Liver (tissue), 9 donors: ENCODE measurements around the gene SASH1. TPM values are rescaled to one million over a fixed set of nuclear protein-coding genes. Genes with fewer than 3 reads are reported as not detected.

Experiments used
- DNase-seq: peaks from one replicate; pipeline ENCODE4 v3.0.0-alpha.2; 2017; ENCODE audit warnings: low spot score
- H3K27ac ChIP-seq, 2 donors: one replicate each; pipeline ENCODE4 v1.7.0; 2013; ENCODE audit warnings: inconsistent platforms in 2 of 2, low read length in 2 of 2, control low read depth in 1 of 2, low read depth in 1 of 2, mild to moderate bottlenecking in 1 of 2
- H3K27me3 ChIP-seq, 4 donors: one replicate each; pipeline versions ENCODE4 v1.6.1 to v1.7.0; 2013; ENCODE audit warnings: low read length in 3 of 4, inconsistent platforms in 1 of 4, mild to moderate bottlenecking in 1 of 4, moderate library complexity in 1 of 4; ENCODE audit not compliant: control insufficient read depth in 4 of 4, insufficient read depth in 4 of 4
- H3K36me3 ChIP-seq, 4 donors: one replicate each; pipeline versions ENCODE4 v1.6.1 to v1.7.0; 2013; ENCODE audit warnings: low read length in 3 of 4, mild to moderate bottlenecking in 3 of 4, low read depth in 1 of 4, moderate library complexity in 1 of 4; ENCODE audit not compliant: control insufficient read depth in 4 of 4, insufficient read depth in 3 of 4
- H3K4me1 ChIP-seq, 4 donors: one replicate each; pipeline versions ENCODE4 v1.6.1 to v1.7.0; 2013; ENCODE audit warnings: low read length in 3 of 4, mild to moderate bottlenecking in 3 of 4, moderate library complexity in 1 of 4; ENCODE audit not compliant: control insufficient read depth in 4 of 4, insufficient read depth in 4 of 4
- H3K4me3 ChIP-seq, 3 donors: one replicate each; pipeline versions ENCODE4 v1.6.1 to v1.7.0; 2013; ENCODE audit warnings: low read length in 3 of 3, control low read depth in 1 of 3, low read depth in 1 of 3, mild to moderate bottlenecking in 1 of 3
- H3K9ac ChIP-seq, 2 donors: one replicate each; pipeline ENCODE4 v1.7.0; 2013; ENCODE audit warnings: low read length in 2 of 2, mild to moderate bottlenecking in 2 of 2, moderate library complexity in 2 of 2, control low read depth in 1 of 2, low read depth in 1 of 2
- H3K9me3 ChIP-seq, 4 donors: one replicate each; pipeline versions ENCODE4 v1.6.1 to v1.7.0; 2013; ENCODE audit warnings: low read length in 3 of 4; ENCODE audit not compliant: control insufficient read depth in 4 of 4
- CTCF ChIP-seq: fragments of 150-350 bp; IDR thresholded peaks from 2 replicates; pipeline ENCODE4 v1.5.1; 2017; ENCODE audit warnings: improper control_type of control experiment, low read depth, low read length; ENCODE audit not compliant: missing input control
- EGR1 ChIP-seq, 2 donors: IDR thresholded peaks; 2 replicates each; pipeline ENCODE4 v1.6.1; 2016 to 2018; ENCODE audit warnings: antibody characterized with exemption in 2 of 2, low read depth in 2 of 2
- FOXA1 ChIP-seq: IDR thresholded peaks from 2 replicates; pipeline ENCODE4 v1.6.1; 2016; ENCODE audit warnings: antibody characterized with exemption
- FOXA2 ChIP-seq: IDR thresholded peaks from 2 replicates; pipeline ENCODE4 v1.6.1; 2016; ENCODE audit warnings: antibody characterized with exemption
- GABPA ChIP-seq, 2 donors: IDR thresholded peaks in 1 of 2; conservative IDR thresholded peaks in 1 of 2; 2 replicates each; pipeline ENCODE4 v1.6.1; 2016; ENCODE audit warnings: antibody characterized with exemption in 2 of 2, mild to moderate bottlenecking in 1 of 2, moderate library complexity in 1 of 2
- HNF4A ChIP-seq, 2 donors: conservative IDR thresholded peaks; 2 replicates each; pipeline ENCODE4 v1.6.1; 2016; ENCODE audit warnings: antibody characterized with exemption in 2 of 2, mild to moderate bottlenecking in 2 of 2
- HNF4G ChIP-seq: IDR thresholded peaks from 2 replicates; pipeline ENCODE4 v1.6.1; 2016; ENCODE audit warnings: antibody characterized with exemption
- JUND ChIP-seq, 2 donors: IDR thresholded peaks; 2 replicates each; pipeline ENCODE4 v1.6.1; 2016; ENCODE audit warnings: antibody characterized with exemption in 2 of 2
- MAX ChIP-seq: IDR thresholded peaks from 2 replicates; pipeline ENCODE4 v1.6.1; 2016; ENCODE audit warnings: antibody characterized with exemption
- NR2F2 ChIP-seq: IDR thresholded peaks from 2 replicates; pipeline ENCODE4 v1.6.1; 2016; ENCODE audit warnings: antibody characterized with exemption
- RAD21 ChIP-seq, 2 donors: IDR thresholded peaks; 2 replicates each; pipeline ENCODE4 v1.6.1; 2016; ENCODE audit warnings: antibody characterized with exemption in 2 of 2, mild to moderate bottlenecking in 2 of 2
- REST ChIP-seq: IDR thresholded peaks from 2 replicates; pipeline ENCODE4 v1.6.1; 2016; ENCODE audit warnings: antibody characterized with exemption, mild to moderate bottlenecking
- RXRA ChIP-seq, 2 donors: IDR thresholded peaks; 2 replicates each; pipeline ENCODE4 v1.6.1; 2017 to 2018; ENCODE audit warnings: antibody characterized with exemption in 2 of 2, mild to moderate bottlenecking in 1 of 2
- SP1 ChIP-seq: IDR thresholded peaks from 2 replicates; pipeline ENCODE4 v1.6.1; 2018; ENCODE audit warnings: antibody characterized with exemption, mild to moderate bottlenecking
- TAF1 ChIP-seq: conservative IDR thresholded peaks from 2 replicates; pipeline ENCODE4 v1.6.1; 2016; ENCODE audit warnings: antibody characterized with exemption, mild to moderate bottlenecking
- YY1 ChIP-seq: IDR thresholded peaks from 2 replicates; pipeline ENCODE4 v1.6.1; 2016; ENCODE audit warnings: antibody characterized with exemption, mild to moderate bottlenecking
- whole genome bisulfite sequencing: extraction: QIAGEN DNeasy Blood & Tissue Kit; methylation state at CpG from one replicate; pipeline ENCODE4 v1.1.7; 2013; 5-methylcytosine and 5-hydroxymethylcytosine counted together
- polyA plus RNA-seq, 2 donors: library from polyadenylated mRNA; stranded (reverse) in 1 of 2; unstranded in 1 of 2; fragments of 200-250 nt in 1 of 2; fragments of >200 nt in 1 of 2; fragmentation: Nextera tagmentation in 1 of 2; extraction: Ambion mirVana in 1 of 2; gene quantifications; one replicate each; pipeline versions ENCODE4 v1.2.1 to v1.2.3, GENCODE V29; 2013 to 2015
- total RNA-seq, 2 donors: library from RNA; depleted of rRNA; stranded (reverse); fragments of >200 nt; gene quantifications; one replicate each; pipeline ENCODE4 v1.2.3, GENCODE V29; 2014
- TF ChIP-seq, protein P1 (sequence below): IDR thresholded peaks from 2 replicates; pipeline ENCODE4 v1.6.1; 2016; ENCODE audit warnings: antibody characterized with exemption
- TF ChIP-seq, protein P2 (sequence below): IDR thresholded peaks from 2 replicates; pipeline ENCODE4 v1.6.1; 2016; ENCODE audit warnings: antibody characterized with exemption
- donor health status: healthy.
- donor health status: healthy.
- donor health status: healthy.
- donor health status: healthy.
- donor health status: healthy.

Gene SASH1
- total and polyA plus RNA-seq, 4 donors, result 3.5 to 16.4 (median 7.6) TPM

DNA sequence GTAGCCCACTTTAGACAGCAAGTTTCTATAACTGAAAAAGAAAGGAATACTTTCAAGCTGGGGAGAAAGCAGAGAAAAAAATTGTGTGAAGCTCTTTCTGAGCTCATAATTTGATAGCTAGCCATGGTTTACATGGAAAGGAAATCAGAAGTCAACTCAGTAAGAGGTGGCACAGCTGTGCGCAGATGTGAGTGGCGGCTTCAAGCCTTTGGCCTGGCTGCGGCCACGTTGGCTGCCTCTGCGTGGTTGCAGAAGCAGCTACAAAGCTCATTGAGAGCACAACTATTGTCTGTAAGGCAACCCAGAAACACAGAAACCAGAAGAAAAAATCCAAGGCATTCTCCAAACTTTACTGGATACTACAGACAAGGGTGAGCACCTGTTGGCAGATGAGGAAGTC is 136.9 kb downstream of the SASH1 start:
- peaks cover 0 to 7% (median 5%) of the 10 kb centered on the region in 4 donors for H3K36me3 ChIP-seq
- no peaks in the 10 kb centered on the region for H3K9me3 ChIP-seq
- H3K27ac ChIP-seq, result no peak overlapping the region
- no peak overlapping the region for H3K9ac ChIP-seq
- TF ChIP-seq YY1, result no peak
- no peak for TF ChIP-seq JUND (IDR thresholded peaks at IDR 0.05)
- TF ChIP-seq FOXA1, result no peak
- H3K4me3 ChIP-seq, result no peak overlapping the region
- no peaks in the 10 kb centered on the region for H3K27me3 ChIP-seq
- DNase-seq, result no peak
- 93% methylated on average over 5 of the region's 5 CpGs for WGBS
- H3K4me1 ChIP-seq, result no peaks in the 10 kb centered on the region

- TF ChIP-seq TAF1 (no peak), FOXA1 (no peak)
- TF ChIP-seq, protein P1, sequence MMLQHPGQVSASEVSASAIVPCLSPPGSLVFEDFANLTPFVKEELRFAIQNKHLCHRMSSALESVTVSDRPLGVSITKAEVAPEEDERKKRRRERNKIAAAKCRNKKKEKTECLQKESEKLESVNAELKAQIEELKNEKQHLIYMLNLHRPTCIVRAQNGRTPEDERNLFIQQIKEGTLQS, result no peak
- Histone ChIP-seq H3K27me3 (no peaks in the 10 kb centered on the region), H3K36me3 (peaks cover 0 to 8% (median 3%) of the 10 kb centered on the region in 4 donors), H3K4me1 (no peaks in the 10 kb centered on the region), H3K9me3 (no peaks in the 10 kb centered on the region), H3K9ac (no peak overlapping the region), H3K4me3 (no peak overlapping the region), H3K27ac (no peak overlapping the region)
- 87% methylated on average over 10 of the region's 10 CpGs for WGBS
- DNase-seq, result no peak
Observed at GRCh38 chr6:148487461-148487860, 144.8 kb downstream of the SASH1 start.

DNA sequence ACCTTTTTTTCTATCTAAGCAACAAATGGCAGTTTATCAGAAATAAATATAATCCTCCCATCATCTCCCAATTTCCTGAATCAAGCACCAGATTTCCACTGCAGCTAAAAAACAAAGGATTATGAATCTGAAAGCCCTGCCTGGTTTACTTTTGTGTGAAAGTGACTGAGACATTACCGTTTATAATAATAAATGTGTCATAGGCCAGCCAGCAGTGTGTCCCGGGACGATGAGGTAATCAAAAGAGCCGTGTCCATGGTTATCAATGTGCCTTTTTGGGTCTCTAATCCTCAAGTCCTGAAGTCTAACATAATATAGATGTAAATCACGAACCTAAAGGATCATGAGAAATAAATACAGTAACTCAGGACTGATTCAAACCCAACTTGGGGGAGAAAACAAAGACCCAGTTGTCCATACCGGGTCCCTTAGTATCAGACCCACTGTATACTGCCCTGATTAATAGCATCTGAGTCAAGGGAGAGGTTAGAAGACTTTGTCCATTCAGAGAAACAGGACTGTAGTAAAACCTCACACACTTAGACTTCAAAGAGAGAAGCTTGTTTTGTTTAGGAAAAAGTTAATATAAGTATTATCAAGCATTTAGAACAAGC is 149.1 kb downstream of the SASH1 start:
- Histone ChIP-seq H3K4me3 (no peak overlapping the region), H3K36me3 (peaks cover 0 to 6% (median 2%) of the 10 kb centered on the region in 4 donors), H3K9ac (no peak overlapping the region), H3K9me3 (no peaks in the 10 kb centered on the region), H3K27me3 (no peaks in the 10 kb centered on the region), H3K4me1 (peaks cover 0 to 1% (median 0%) of the 10 kb centered on the region in 4 donors), H3K27ac (no peak overlapping the region)
- TF ChIP-seq REST (no peak), SP1 (no peak), NR2F2 (no peak), RAD21 (IDR thresholded peaks at IDR 0.05) (no peak), HNF4G (no peak), FOXA1 (no peak), MAX (no peak), GABPA (IDR thresholded peaks at IDR 0.05 in 1 of 2, conservative IDR thresholded peaks at IDR 0.05 in 1 of 2) (no peak), RXRA (IDR thresholded peaks at IDR 0.05) (no peak), HNF4A (conservative IDR thresholded peaks at IDR 0.05) (no peak), EGR1 (IDR thresholded peaks at IDR 0.05; ENCODE audit: low read depth in 2 of 2) (no peak), YY1 (no peak), JUND (IDR thresholded peaks at IDR 0.05) (no peak), FOXA2 (no peak), CTCF (no peak), TAF1 (no peak)
- TF ChIP-seq, protein P2, sequence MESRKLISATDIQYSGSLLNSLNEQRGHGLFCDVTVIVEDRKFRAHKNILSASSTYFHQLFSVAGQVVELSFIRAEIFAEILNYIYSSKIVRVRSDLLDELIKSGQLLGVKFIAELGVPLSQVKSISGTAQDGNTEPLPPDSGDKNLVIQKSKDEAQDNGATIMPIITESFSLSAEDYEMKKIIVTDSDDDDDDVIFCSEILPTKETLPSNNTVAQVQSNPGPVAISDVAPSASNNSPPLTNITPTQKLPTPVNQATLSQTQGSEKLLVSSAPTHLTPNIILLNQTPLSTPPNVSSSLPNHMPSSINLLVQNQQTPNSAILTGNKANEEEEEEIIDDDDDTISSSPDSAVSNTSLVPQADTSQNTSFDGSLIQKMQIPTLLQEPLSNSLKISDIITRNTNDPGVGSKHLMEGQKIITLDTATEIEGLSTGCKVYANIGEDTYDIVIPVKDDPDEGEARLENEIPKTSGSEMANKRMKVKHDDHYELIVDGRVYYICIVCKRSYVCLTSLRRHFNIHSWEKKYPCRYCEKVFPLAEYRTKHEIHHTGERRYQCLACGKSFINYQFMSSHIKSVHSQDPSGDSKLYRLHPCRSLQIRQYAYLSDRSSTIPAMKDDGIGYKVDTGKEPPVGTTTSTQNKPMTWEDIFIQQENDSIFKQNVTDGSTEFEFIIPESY, result no peak
- TF ChIP-seq, protein P1, result no peak
- no peak for DNase-seq
- WGBS, result 90% methylated on average over 6 of the region's 6 CpGs
